HG03571 (cell line): ENCODE results near the gene ZC2HC1C.
"Not testable (repeated sequence)": the region's sequence is repeated elsewhere in the genome, so short reads cannot be mapped to it uniquely, and the experiment has no call there.

Source experiments
- ATAC-seq: cut with Tn5 transposase; IDR thresholded peaks from one replicate; pipeline ENCODE4 v1.9.1; 2021; ENCODE audit not compliant: unreplicated experiment

The ZC2HC1C gene

GRCh38 chr14:75090353-75090752 is 20.9 kb downstream of the ZC2HC1C start:
- no peak for ATAC-seq

- no peak for ATAC-seq
These were observed 21.8 kb downstream of the ZC2HC1C start for GRCh38 chr14:75091251-75091650.

GRCh38 chr14:75092698-75093097 is 23.3 kb downstream of the ZC2HC1C start:
- ATAC-seq = no peak

GRCh38 chr14:75094896-75095295 is 25.5 kb downstream of the ZC2HC1C start:
- no peak for ATAC-seq

DNA sequence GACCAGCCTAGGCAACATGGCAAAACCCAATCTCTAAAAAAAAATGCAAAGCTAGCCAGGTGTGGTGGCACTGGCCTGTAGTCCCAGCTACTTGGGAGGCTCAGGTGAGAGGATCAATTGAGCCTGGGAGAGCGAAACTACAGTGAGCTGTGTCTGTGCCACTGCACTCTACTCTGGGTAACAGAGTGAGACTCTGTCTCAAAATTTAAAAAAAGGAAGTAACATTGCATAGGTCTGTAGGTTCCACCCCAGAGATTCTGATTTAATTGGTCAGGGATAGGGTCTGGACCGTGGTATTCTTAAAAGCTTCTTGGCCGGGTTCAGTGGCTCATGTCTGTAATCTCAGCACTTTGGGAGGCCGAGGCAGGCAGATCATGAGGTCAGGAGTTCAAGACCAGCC is 26.2 kb downstream of the ZC2HC1C start:
- no peak for ATAC-seq

DNA sequence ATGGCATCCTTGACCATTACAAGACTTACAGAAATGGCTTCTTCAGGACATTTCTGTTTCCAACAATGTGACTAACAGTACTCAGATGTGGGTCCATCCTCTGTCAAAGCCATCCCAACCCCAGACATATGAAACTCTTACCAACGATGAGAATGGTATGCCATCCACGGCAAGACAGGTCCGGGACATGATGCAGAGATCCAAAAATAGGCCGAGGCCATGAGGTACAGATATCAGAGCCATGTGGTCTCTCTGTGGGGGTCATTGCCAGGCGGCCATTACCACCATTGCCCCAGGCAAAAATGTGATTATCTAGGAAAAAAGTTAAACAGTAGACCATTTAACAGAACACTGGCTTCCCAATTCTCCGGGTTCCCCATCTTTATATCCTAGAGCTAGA is 27.5 kb downstream of the ZC2HC1C start:
- ATAC-seq = no peak

- ATAC-seq = no peak
These were observed 28.8 kb downstream of the ZC2HC1C start for GRCh38 chr14:75098212-75098611.

GRCh38 chr14:75098682-75099081 is 29.2 kb downstream of the ZC2HC1C start:
- ATAC-seq = no peak

DNA sequence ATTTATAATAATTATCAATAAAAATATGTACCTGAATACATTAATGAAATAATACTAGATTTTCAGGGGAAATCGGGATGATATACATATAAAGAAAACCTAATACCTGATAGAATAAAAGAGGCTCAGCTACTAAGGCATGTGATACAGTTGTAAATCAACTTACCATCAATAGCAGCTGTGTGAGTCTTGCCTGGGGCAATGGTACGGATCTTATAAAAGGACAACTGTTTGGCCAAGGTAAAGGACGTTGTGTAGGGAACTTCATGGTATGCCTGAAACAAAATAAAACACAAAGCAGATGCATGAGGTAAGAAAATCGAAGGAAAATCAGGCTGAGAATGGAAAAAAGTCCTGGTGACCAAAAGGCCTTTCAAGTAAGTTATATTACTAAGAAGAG is 32.0 kb downstream of the ZC2HC1C start:
- ATAC-seq = no peak

- no peak for ATAC-seq
These were observed 37.7 kb downstream of the ZC2HC1C start for GRCh38 chr14:75107186-75107585.

DNA sequence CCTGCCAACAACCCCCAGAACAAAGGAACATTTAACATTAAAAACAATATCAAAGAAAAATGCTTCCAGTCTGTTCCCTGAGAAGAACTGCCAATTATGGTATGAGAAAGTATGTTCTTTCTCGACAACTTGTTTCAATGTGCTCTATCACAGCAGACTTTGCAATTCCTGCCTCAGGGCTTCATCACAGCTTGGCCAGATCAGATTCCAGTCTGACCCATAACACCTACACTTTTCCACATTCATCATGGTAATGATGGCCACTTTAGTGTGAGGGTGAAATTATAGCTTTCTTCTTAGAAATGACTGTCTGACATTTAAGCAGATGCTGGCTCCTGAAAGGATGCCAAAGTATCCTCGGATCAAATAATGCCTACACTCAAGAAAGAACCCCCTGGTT is 40.4 kb downstream of the ZC2HC1C start:
- ATAC-seq = no peak

DNA sequence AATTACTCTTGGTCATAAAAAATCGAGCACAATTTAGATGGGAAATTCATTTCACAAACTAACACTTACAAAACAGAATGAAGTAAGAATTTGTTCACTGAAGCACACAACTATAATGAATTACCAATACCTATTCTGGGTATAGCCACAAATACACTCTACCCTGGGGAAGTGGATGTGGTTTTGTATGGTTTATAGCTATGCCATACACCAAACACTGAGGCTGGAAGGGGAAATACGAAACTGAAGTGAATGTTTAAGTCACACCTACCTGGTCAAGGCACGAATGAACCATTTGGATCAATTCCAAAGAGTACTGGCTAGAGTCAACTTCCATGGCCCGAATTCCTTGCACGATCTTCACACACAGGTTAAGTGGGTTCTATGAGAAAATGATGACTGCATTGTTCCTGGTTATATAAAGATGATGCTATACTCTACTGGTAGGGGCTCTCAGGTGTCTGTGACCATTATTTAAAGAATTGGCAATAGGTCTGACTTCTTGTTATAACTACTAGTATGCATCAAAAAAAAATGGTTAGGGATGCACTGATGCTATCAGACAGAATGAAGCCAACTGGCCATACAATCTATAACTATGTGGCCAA is 44.6 kb downstream of the ZC2HC1C start:
- ATAC-seq = no peak

DNA sequence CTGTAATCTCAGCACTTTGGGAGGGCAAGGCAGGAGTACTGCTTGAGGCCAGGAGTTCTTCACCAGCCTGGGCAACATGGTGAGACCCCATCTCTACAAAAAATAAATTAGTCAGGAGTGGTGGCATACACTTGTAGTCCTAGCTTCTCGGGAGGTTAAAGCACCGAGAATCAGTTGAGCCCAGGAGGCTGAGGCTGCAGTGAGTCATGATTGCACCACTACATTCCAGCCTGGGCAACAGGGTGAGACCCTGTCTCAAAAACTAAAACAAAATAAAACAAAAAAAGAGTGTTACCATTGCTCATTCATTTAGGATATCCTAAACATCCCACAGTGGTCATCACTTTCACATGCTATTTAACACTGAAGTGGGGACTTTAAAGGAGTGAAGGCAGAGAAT is 49.6 kb downstream of the ZC2HC1C start:
- ATAC-seq = no peak

GRCh38 chr14:75120541-75121291 is 51.3 kb downstream of the ZC2HC1C start:
- ATAC-seq = no peak

GRCh38 chr14:75121552-75121951 is 52.1 kb downstream of the ZC2HC1C start:
- no peak for ATAC-seq

DNA sequence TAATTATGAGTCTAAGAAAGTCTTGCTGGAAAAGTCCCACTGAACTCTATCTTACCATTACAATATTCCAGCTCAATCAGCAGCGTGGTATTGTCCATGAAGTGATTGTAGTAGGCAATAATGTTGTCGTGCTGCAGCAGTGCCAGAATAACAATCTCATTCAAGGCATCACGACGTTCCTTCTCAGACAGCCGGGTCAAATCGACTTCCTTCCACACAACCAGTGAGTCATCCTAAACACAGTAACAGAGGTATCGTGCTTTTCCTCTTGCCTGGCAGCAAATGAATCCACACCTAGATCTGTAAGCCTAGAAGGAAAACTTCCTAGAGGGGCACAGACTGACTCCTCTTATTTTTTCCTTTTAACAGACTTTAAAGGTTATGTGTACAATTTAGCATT is 54.5 kb downstream of the ZC2HC1C start:
- ATAC-seq = no peak

DNA sequence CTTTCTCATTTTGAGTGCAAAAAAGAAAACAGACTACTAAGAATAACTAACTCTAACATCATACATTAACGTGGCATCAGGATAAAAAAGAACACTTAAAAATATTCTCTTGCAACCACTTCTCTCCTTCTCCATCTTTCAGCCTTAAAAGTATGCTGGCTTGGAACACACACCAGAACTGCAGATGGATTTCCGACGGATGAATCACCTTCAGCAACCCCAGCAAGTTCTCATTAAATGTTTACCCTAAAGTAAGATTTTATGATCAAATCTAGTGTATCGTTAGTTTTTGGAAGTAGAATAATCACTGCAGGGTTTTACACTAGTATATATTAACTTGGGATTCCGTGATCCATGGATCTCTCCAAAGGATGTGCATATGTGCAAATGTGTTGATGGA is 56.2 kb downstream of the ZC2HC1C start:
- no peak for ATAC-seq

DNA sequence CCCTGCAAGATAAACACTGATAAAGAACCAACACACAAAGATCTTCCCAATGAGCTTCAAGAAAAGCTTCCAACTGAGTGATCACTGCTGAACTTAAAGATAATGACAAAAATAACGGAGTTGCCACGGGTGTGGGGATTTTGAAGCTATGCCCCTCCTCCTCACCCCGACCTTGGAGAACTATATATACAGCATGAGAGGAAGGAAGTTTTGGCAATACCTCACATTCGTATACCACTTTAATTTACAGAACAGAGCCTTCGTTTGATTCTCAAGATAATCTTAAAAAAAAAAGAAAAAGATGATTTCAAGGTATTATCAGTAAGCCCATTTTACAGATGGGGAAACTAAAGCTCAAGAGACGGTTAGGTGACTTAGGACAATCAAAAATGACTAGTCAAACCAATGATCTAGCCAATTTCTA is 56.7 kb downstream of the ZC2HC1C start:
- no peak for ATAC-seq

- ATAC-seq = peak; percentile 81
These were observed 57.4 kb downstream of the ZC2HC1C start, which contains the start of gene NEK9 for GRCh38 chr14:75126679-75127473. NEK9 (minus strand) TSS chr14:75127048; CDS start chr14:75126921, 127 bp downstream.

DNA sequence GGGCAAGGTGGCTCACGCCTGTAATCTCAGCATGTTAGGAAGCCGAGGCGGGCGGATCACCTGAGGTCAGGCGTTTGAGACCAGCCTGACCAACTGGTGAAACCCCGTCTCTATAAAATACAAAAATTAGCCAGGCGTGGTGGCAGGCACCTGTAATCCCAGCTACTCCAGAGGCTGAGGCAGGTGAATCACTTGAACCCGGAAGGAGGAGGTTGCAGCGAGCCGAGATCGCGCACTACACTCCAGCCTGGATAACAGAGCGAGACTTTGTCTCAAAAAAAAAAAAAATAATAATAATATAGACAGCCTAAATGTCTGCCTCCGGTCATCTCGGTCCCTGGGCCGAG is 58.0 kb downstream of the ZC2HC1C start:
- not testable (repeated sequence) for ATAC-seq

- ATAC-seq = no peak
These were observed 58.6 kb downstream of the ZC2HC1C start for GRCh38 chr14:75127903-75128595.
